Endothelial cell of umbilical vein (primary cell): ENCODE measurements around the gene EP300. TPM values are rescaled to one million over a fixed set of nuclear protein-coding genes. Genes with fewer than 3 reads are reported as not detected.

ENCODE experiments used
- BruUV-seq: library from RNA; stranded (reverse); fragments of 400-500 nt; replicated peaks from 2 replicates; lab custom pipeline; 2021; lab: Mats Ljungman, UMichigan
- CTCF ChIA-PET: fragments of 300-600, 350-600 bp; sonication (Branson Sonifier 250); formaldehyde crosslinking; loops from one replicate; lab custom pipeline; 2021; ENCODE audit warnings: antibody characterized with exemption, inconsistent platforms; lab: Charles Lee
- POLR2A ChIA-PET: fragments of 300-600, 350-600 bp; sonication (Branson Sonifier 250); formaldehyde crosslinking; loops from one replicate; lab custom pipeline; 2021; ENCODE audit warnings: antibody characterized with exemption, inconsistent platforms; lab: Charles Lee
- DNase-seq: peaks from one replicate; pipeline ENCODE4 v3.0.0-alpha.2; 2011; ENCODE audit warnings: low read depth, low spot score
- FAIRE-seq: peaks from 2 replicates; lab custom pipeline; 2011; peaks lifted over from hg19 to GRCh38; lab: Jason Lieb, UNC
- H2AFZ ChIP-seq: 2 replicates; pipeline ENCODE4 v1.6.0; 2012; ENCODE audit warnings: low read depth, low read length, control low read depth, inconsistent platforms
- H3K27ac ChIP-seq: 2 replicates; pipeline ENCODE4 v1.5.1; 2011; ENCODE audit warnings: low read depth, mild to moderate bottlenecking, control low read depth, low read length, moderate library complexity; ENCODE audit not compliant: insufficient read depth
- H3K27me3 ChIP-seq, 2 experiments: 2 replicates each; pipeline versions ENCODE4 v1.6.0 to v1.6.1; 2011; ENCODE audit warnings: low read length in 2 of 2, mixed read lengths in 1 of 2; ENCODE audit not compliant: control insufficient read depth in 2 of 2, insufficient read depth in 2 of 2
- H3K36me3 ChIP-seq, 2 experiments: 2 replicates in 1 of 2; 3 replicates in 1 of 2; pipeline ENCODE4 v1.5.1; 2011; ENCODE audit warnings: low read length in 2 of 2, mild to moderate bottlenecking in 1 of 2, moderate library complexity in 1 of 2; ENCODE audit not compliant: control insufficient read depth in 2 of 2, insufficient read depth in 2 of 2; ENCODE audit errors: extremely low read depth in 1 of 2
- H3K4me1 ChIP-seq: 3 replicates; pipeline ENCODE4 v1.5.1; 2011; ENCODE audit warnings: mild to moderate bottlenecking, low read length; ENCODE audit not compliant: control insufficient read depth, insufficient read depth; ENCODE audit errors: extremely low read depth
- H3K4me2 ChIP-seq: 2 replicates; pipeline ENCODE4 v1.6.1; 2011; ENCODE audit warnings: low read length, control low read depth, mixed read lengths; ENCODE audit not compliant: insufficient read depth
- H3K4me3 ChIP-seq, 3 experiments: fragments of 200-600 bp in 1 of 3; sonication (generic), shearing (Covaris generic) in 1 of 3; replicated peaks in 1 of 3; 2 replicates each; pipeline ENCODE4 v1.5.1; 2011 to 2016; ENCODE audit warnings: control low read depth in 3 of 3, low read length in 3 of 3, mild to moderate bottlenecking in 2 of 3, inconsistent platforms in 1 of 3, low read depth in 1 of 3, moderate library complexity in 1 of 3; ENCODE audit not compliant: insufficient read depth in 1 of 3
- H3K79me2 ChIP-seq: 2 replicates; pipeline ENCODE4 v1.6.0; 2012; ENCODE audit warnings: low read length, inconsistent platforms; ENCODE audit not compliant: control insufficient read depth, insufficient read depth
- H3K9ac ChIP-seq: replicated peaks from 2 replicates; pipeline ENCODE3; 2011; ENCODE audit warnings: low read length, control low read depth; ENCODE audit not compliant: insufficient read depth; ENCODE audit errors: extremely low read depth
- H3K9me1 ChIP-seq: replicated peaks from 3 replicates; pipeline ENCODE4 v1.6.0; 2011; ENCODE audit warnings: mild to moderate bottlenecking, low read length; ENCODE audit not compliant: control insufficient read depth, insufficient read depth; ENCODE audit errors: extremely low read depth
- H3K9me3 ChIP-seq: replicated peaks from 2 replicates; pipeline ENCODE4 v1.5.1; 2012; ENCODE audit warnings: low read length, inconsistent platforms; ENCODE audit not compliant: control insufficient read depth, insufficient read depth
- H4K20me1 ChIP-seq: replicated peaks from 2 replicates; pipeline ENCODE3; 2011; ENCODE audit warnings: mild to moderate bottlenecking, low read length; ENCODE audit not compliant: control insufficient read depth, insufficient read depth; ENCODE audit errors: extremely low read depth
- EZH2 ChIP-seq: IDR thresholded peaks from 2 replicates; pipeline ENCODE4 v1.6.1; 2012; ENCODE audit warnings: borderline replicate concordance, low read depth, mild to moderate bottlenecking, moderate library complexity, low read length, inconsistent platforms; ENCODE audit not compliant: severe bottlenecking
- FOS ChIP-seq: IDR thresholded peaks from 2 replicates; pipeline ENCODE4 v1.6.1; 2011; ENCODE audit warnings: mild to moderate bottlenecking, low read length, moderate library complexity, borderline replicate concordance; ENCODE audit not compliant: insufficient read depth
- GATA2 ChIP-seq: IDR thresholded peaks from 2 replicates; pipeline ENCODE4 v1.7.0; 2011; ENCODE audit warnings: low read depth, mild to moderate bottlenecking, moderate library complexity, mixed read lengths, low read length; ENCODE audit not compliant: insufficient read length, insufficient read depth
- JUN ChIP-seq: IDR thresholded peaks from 2 replicates; pipeline ENCODE4 v1.6.1; 2011; ENCODE audit warnings: borderline replicate concordance, low read depth; ENCODE audit not compliant: insufficient read length, insufficient read depth
- MAX ChIP-seq: IDR thresholded peaks from 2 replicates; pipeline ENCODE4 v1.6.1; 2011; ENCODE audit not compliant: insufficient read depth, insufficient read length
- MYC ChIP-seq: IDR thresholded peaks from one replicate; pipeline ENCODE4 v1.6.1; 2011; ENCODE audit warnings: mild to moderate bottlenecking, low read depth, low read length
- POLR2A ChIP-seq: IDR thresholded peaks from 2 replicates; pipeline ENCODE4 v1.6.1; 2012; ENCODE audit warnings: low read depth, mild to moderate bottlenecking, control low read depth, low read length
- POLR2AphosphoS5 ChIP-seq: IDR thresholded peaks from 2 replicates; pipeline ENCODE4 v1.6.1; 2012; ENCODE audit warnings: low read depth, mild to moderate bottlenecking, control low read depth, low read length, moderate library complexity; ENCODE audit not compliant: insufficient read depth
- dilution Hi-C: fragments of 300-500 bp; cut with MboI; formaldehyde crosslinking; loops from one replicate; pipeline ENCODE4 v1.15.0; 2019; ENCODE audit warnings: low sequenced_read_pairs; ENCODE audit not compliant: extremely low pct_ligation_motif_present
- intact Hi-C: fragments of 100-400 bp; cut with micrococcal nuclease; formaldehyde crosslinking; loops from one replicate; pipeline ENCODE4 v1.10.0; 2022
- polyA plus RNA-seq, 4 experiments: library from polyadenylated mRNA; depleted of rRNA in 3 of 4; stranded (reverse) in 3 of 4; unstranded in 1 of 4; fragments of >200 nt; gene quantifications; 2 replicates each; pipeline versions ENCODE4 v1.2.1 to v1.2.3, GENCODE V29; 2011 to 2012; ENCODE audit warnings: missing spikeins in 1 of 4
- total RNA-seq: library from RNA; stranded (reverse); gene quantifications from 2 replicates; pipeline ENCODE4 v1.2.3, GENCODE V29; 2021
- TF ChIP-seq, protein P1 (sequence below), 2 donors: IDR thresholded peaks; 1 replicate in 1 of 2; 2 replicates in 1 of 2; pipeline ENCODE4 v1.5.1; 2011; ENCODE audit warnings: low read length in 2 of 2, mild to moderate bottlenecking in 2 of 2, moderate library complexity in 2 of 2, control low read depth in 1 of 2, inconsistent platforms in 1 of 2, low read depth in 1 of 2; ENCODE audit not compliant: insufficient read depth in 1 of 2; ENCODE audit errors: extremely low read depth in 1 of 2

The EP300 gene
- total and polyA plus RNA-seq, 2 donors (not counting 3 experiments of a cell fraction or from before 2014, with no cell fraction given) = 24.4 to 63.0 TPM

- H3K27me3 ChIP-seq = no peaks in the 10 kb centered on the region
These were observed 18.3 kb upstream of the EP300 start for GRCh38 chr22:41074061-41074460.

More at GRCh38 chr22:41074061-41074460, 18.3 kb upstream of the EP300 start:
- Histone ChIP-seq H3K4me1 (no peaks in the 10 kb centered on the region), H3K9me3 (no peaks in the 10 kb centered on the region), H4K20me1 (no peaks in the 10 kb centered on the region), H3K9me1 (no peaks in the 10 kb centered on the region), H3K79me2 (no peaks in the 10 kb centered on the region), H3K4me2 (no peak overlapping the region), H2AFZ (no peak overlapping the region), H3K36me3 (no peaks in the 10 kb centered on the region), H3K27ac (no peak overlapping the region), H3K9ac (no peak overlapping the region), H3K4me3 (no peak overlapping the region)
- intact Hi-C loops (no loop called here), dilution Hi-C loops (no loop called here)
- TF ChIP-seq POLR2A (no peak), MAX (no peak), GATA2 (no peak), JUN (no peak), POLR2AphosphoS5 (no peak), FOS (no peak), MYC (no peak), EZH2 (no peak)
- TF ChIP-seq, protein P1, sequence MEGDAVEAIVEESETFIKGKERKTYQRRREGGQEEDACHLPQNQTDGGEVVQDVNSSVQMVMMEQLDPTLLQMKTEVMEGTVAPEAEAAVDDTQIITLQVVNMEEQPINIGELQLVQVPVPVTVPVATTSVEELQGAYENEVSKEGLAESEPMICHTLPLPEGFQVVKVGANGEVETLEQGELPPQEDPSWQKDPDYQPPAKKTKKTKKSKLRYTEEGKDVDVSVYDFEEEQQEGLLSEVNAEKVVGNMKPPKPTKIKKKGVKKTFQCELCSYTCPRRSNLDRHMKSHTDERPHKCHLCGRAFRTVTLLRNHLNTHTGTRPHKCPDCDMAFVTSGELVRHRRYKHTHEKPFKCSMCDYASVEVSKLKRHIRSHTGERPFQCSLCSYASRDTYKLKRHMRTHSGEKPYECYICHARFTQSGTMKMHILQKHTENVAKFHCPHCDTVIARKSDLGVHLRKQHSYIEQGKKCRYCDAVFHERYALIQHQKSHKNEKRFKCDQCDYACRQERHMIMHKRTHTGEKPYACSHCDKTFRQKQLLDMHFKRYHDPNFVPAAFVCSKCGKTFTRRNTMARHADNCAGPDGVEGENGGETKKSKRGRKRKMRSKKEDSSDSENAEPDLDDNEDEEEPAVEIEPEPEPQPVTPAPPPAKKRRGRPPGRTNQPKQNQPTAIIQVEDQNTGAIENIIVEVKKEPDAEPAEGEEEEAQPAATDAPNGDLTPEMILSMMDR (IDR thresholded peaks at IDR 0.05; ENCODE audit: extremely low read depth in 1 of 2, insufficient read depth in 1 of 2, low read depth in 1 of 2, low read length in 2 of 2) = no peak
- ChIA-PET CTCF (no interaction called here), POLR2A (no interaction called here)
- no TSS peak for BruUV-seq
- DNase-seq (no peak), FAIRE-seq (no peak)
